Measurements from ENCODE around the gene UNC50.
"Not testable (repeated sequence)": the region's sequence is repeated elsewhere in the genome, so short reads cannot be mapped to it uniquely, and the experiment has no call there.

DNA sequence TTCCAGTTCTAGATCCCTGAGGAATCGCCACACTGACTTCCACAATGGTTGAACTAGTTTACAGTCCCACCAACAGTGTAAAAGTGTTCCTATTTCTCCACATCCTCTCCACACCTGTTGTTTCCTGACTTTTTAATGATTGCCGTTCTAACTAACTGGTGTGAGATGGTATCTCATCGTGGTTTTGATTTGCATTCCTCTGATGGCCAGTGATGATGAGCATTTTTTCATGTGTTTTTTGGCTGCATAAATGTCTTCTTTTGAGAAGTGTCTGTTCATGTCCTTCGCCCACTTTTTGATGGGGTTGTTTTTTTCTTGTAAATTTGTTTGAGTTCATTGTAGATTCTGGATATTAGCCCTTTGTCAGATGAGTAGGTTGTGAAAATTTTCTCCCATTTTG is 13.7 kb upstream of the UNC50 start:
- TF ChIP-seq, protein P1, sequence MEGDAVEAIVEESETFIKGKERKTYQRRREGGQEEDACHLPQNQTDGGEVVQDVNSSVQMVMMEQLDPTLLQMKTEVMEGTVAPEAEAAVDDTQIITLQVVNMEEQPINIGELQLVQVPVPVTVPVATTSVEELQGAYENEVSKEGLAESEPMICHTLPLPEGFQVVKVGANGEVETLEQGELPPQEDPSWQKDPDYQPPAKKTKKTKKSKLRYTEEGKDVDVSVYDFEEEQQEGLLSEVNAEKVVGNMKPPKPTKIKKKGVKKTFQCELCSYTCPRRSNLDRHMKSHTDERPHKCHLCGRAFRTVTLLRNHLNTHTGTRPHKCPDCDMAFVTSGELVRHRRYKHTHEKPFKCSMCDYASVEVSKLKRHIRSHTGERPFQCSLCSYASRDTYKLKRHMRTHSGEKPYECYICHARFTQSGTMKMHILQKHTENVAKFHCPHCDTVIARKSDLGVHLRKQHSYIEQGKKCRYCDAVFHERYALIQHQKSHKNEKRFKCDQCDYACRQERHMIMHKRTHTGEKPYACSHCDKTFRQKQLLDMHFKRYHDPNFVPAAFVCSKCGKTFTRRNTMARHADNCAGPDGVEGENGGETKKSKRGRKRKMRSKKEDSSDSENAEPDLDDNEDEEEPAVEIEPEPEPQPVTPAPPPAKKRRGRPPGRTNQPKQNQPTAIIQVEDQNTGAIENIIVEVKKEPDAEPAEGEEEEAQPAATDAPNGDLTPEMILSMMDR (IDR thresholded peaks at IDR 0.05; ENCODE audit: insufficient read depth, low read length): not testable (repeated sequence)
- TF ChIP-seq, protein P2, sequence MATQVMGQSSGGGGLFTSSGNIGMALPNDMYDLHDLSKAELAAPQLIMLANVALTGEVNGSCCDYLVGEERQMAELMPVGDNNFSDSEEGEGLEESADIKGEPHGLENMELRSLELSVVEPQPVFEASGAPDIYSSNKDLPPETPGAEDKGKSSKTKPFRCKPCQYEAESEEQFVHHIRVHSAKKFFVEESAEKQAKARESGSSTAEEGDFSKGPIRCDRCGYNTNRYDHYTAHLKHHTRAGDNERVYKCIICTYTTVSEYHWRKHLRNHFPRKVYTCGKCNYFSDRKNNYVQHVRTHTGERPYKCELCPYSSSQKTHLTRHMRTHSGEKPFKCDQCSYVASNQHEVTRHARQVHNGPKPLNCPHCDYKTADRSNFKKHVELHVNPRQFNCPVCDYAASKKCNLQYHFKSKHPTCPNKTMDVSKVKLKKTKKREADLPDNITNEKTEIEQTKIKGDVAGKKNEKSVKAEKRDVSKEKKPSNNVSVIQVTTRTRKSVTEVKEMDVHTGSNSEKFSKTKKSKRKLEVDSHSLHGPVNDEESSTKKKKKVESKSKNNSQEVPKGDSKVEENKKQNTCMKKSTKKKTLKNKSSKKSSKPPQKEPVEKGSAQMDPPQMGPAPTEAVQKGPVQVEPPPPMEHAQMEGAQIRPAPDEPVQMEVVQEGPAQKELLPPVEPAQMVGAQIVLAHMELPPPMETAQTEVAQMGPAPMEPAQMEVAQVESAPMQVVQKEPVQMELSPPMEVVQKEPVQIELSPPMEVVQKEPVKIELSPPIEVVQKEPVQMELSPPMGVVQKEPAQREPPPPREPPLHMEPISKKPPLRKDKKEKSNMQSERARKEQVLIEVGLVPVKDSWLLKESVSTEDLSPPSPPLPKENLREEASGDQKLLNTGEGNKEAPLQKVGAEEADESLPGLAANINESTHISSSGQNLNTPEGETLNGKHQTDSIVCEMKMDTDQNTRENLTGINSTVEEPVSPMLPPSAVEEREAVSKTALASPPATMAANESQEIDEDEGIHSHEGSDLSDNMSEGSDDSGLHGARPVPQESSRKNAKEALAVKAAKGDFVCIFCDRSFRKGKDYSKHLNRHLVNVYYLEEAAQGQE (IDR thresholded peaks at IDR 0.05; ENCODE audit: insufficient replicate concordance, low read depth): not testable (repeated sequence)
- not testable (repeated sequence) for TF ChIP-seq POLR2AphosphoS5 (IDR thresholded peaks at IDR 0.05; ENCODE audit: low read depth); GABPA (IDR thresholded peaks at IDR 0.05; ENCODE audit: low read depth); SPI1 (IDR thresholded peaks at IDR 0.05; ENCODE audit: borderline replicate concordance, low read depth)
